Bronchial epithelial cell (primary cell): ENCODE data around the gene GPR89A. TPM values are rescaled to one million over a fixed set of nuclear protein-coding genes. Genes with fewer than 3 reads are reported as not detected.

Experiments
- DNase-seq: peaks from one replicate; pipeline ENCODE4 v3.0.0-alpha.2; 2010; ENCODE audit warnings: low read depth
- FAIRE-seq: peaks from 2 replicates; lab custom pipeline; 2011; peaks lifted over from hg19 to GRCh38; lab: Jason Lieb, UNC
- H3K27me3 ChIP-seq: 2 replicates; pipeline ENCODE4 v1.5.1; 2011; ENCODE audit warnings: low read length; ENCODE audit not compliant: control insufficient read depth, insufficient read depth
- H3K36me3 ChIP-seq: 2 replicates; pipeline ENCODE4 v1.5.1; 2011; ENCODE audit warnings: low read length; ENCODE audit not compliant: control insufficient read depth, insufficient read depth
- H3K4me3 ChIP-seq: 2 replicates; pipeline ENCODE4 v1.5.1; 2011; ENCODE audit warnings: mild to moderate bottlenecking, low read depth, low read length, control low read depth
- total RNA-seq: library from RNA; depleted of rRNA; stranded (reverse); fragments of >200 nt; gene quantifications from 2 replicates; pipeline ENCODE4 v1.2.1, GENCODE V29; 2014
- TF ChIP-seq, protein P1 (sequence below): IDR thresholded peaks from 2 replicates; pipeline ENCODE4 v1.5.1; 2011; ENCODE audit warnings: mild to moderate bottlenecking, moderate library complexity, low read length, control low read depth, inconsistent platforms; ENCODE audit not compliant: insufficient read depth, severe bottlenecking

Gene GPR89A
- total RNA-seq, 1 donor from 2014 or later = 39.5 TPM

- no peaks in the 10 kb centered on the region for H3K27me3 ChIP-seq
- H3K4me3 ChIP-seq = no peak overlapping the region
- no peak for FAIRE-seq
- TF ChIP-seq, protein P1, sequence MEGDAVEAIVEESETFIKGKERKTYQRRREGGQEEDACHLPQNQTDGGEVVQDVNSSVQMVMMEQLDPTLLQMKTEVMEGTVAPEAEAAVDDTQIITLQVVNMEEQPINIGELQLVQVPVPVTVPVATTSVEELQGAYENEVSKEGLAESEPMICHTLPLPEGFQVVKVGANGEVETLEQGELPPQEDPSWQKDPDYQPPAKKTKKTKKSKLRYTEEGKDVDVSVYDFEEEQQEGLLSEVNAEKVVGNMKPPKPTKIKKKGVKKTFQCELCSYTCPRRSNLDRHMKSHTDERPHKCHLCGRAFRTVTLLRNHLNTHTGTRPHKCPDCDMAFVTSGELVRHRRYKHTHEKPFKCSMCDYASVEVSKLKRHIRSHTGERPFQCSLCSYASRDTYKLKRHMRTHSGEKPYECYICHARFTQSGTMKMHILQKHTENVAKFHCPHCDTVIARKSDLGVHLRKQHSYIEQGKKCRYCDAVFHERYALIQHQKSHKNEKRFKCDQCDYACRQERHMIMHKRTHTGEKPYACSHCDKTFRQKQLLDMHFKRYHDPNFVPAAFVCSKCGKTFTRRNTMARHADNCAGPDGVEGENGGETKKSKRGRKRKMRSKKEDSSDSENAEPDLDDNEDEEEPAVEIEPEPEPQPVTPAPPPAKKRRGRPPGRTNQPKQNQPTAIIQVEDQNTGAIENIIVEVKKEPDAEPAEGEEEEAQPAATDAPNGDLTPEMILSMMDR = no peak
- no peak for DNase-seq
- no peaks in the 10 kb centered on the region for H3K36me3 ChIP-seq
Observed at GRCh38 chr1:145688924-145689323, 81.1 kb downstream of the GPR89A start.

DNA sequence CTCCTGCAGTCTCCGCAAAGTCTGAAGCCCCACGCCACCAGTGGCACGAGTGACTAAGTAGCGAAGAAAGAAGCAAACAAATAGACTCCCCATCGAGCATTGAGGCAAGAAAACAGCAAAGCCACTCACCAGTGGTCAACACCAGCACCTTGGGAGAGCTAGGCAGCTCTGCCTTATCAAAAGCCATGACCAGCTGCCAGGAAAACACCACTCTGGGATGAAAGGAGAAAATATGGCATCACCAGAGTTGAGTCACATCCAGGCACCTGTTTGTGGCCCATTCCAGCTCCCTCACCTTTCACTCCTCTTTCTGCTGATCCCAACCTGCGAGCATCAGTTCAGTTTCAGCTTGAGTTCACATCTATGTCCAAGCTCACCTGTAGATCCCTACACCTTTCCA lies 82.1 kb downstream of the GPR89A start:
- FAIRE-seq (no peak), DNase-seq (peak; percentile 37)
- no peaks in the 10 kb centered on the region for H3K36me3 ChIP-seq
- H3K4me3 ChIP-seq = no peak overlapping the region
- TF ChIP-seq, protein P1 = no peak
- H3K27me3 ChIP-seq = no peaks in the 10 kb centered on the region

- Histone ChIP-seq H3K4me3 (no peak overlapping the region), H3K36me3 (no peaks in the 10 kb centered on the region), H3K27me3 (no peaks in the 10 kb centered on the region)
- TF ChIP-seq, protein P1 = no peak
- DNase-seq (peak; percentile 88), FAIRE-seq (no peak)
Observed at GRCh38 chr1:145690587-145691558, 83.1 kb downstream of the GPR89A start.

- no peaks in the 10 kb centered on the region for H3K36me3 ChIP-seq
- no peak for DNase-seq
- no peak overlapping the region for H3K4me3 ChIP-seq
- H3K27me3 ChIP-seq = no peaks in the 10 kb centered on the region
- FAIRE-seq = no peak
- TF ChIP-seq, protein P1 = no peak
Observed at GRCh38 chr1:145692785-145693443, 85.1 kb downstream of the GPR89A start.

GRCh38 chr1:145695821-145696629 lies 88.2 kb downstream of the GPR89A start:
- H3K4me3 ChIP-seq = no peak overlapping the region
- FAIRE-seq (peak; percentile 85), DNase-seq (no peak)
- H3K27me3 ChIP-seq = no peaks in the 10 kb centered on the region
- TF ChIP-seq, protein P1 = no peak
- no peaks in the 10 kb centered on the region for H3K36me3 ChIP-seq
